ENCODE data around the gene DOK5.

Gene DOK5

DNA sequence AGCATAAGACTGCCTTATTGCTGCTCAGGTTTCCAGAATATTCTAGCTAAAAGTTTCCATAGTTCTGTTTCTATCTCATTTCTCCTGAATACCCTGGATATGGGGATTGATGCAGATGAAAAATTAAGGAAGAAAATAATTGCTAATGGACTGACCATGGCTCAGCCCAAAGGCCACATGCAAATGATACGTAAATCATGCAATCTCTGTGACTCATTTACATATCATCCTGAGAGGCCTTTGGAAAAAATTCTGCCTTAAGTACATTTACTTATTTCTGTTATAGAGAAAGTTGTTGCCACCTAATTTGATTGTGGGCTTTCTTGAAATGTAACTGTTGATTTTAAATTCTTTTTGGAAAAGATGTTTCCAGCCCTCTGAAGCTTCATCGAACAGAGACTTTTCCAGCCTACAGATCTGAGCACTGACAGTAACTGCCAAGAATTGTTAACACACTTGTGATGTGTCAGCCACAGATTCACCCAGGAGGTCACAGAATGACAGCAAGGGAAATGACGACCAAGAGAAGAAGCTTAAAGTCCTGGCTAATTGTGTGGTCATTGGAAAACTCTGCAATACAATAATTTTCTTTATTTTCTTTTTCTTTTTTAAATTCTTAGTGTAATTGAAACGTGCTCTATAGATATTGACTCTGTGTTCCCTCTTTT lies 174.8 kb downstream of the DOK5 start:
- DNase-seq = no peak

GRCh38 chr20:54651252-54651651 lies 175.9 kb downstream of the DOK5 start:
- no peak for DNase-seq

DNA sequence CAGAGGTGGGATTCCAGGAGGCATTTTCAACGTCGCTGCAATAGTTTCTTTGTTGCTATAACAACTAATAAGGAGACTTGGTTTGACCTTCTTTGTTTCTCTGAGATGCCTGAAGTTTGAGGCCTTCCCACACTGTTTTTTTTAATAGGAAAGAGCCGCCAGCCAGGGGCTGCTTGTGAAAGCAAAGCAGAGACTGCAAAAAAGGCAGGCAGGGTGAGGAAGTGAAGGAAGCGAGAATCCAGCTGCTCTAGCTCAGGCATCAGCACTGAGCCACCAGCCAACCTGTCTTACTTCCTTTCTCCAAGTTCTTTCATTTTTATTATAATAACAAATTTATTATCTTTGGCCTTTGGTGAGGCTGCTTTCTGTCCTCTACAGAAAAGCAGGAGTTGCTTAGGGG lies 179.1 kb downstream of the DOK5 start:
- DNase-seq = no peak

- DNase-seq = no peak
Measured at GRCh38 chr20:54657268-54657826, 182.0 kb downstream of the DOK5 start.

DNA sequence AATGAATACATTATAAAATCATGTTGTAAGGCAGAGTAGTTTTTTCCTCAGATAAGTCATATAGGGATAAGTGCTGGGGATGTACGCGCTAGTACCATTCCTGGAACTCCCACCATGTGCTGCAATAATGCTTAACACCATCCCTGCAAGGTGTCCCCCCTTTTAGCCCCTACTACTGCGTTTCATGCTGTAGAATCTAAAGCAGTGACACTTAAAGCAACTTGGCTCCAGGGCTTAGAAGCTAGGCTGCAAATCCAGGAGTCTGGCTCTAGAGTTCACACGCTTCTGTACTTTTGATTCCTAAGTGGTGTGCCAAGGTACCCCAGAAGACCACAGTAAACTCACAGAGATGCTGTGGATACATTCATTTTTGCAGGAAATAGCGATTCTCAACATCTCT lies 183.1 kb downstream of the DOK5 start:
- no peak for DNase-seq

DNA sequence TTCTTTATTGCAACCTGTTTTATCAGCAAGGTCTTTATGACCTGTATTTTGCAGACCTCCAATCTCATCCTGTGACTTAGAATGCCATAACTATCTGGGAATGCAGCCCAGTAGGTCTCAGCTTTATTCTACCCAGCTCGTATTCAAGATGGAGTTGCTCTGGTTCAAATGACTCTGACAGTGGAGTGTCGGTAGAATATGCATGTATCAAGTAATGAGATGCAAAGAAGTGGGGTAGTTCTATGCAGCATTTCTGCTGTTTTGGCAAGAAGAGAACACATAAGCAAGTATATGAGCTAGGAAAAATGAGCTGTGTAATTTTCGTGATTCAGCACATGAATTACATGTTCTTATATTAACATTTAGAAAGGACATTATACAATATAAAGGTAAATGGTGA lies 185.9 kb downstream of the DOK5 start:
- no peak for DNase-seq

GRCh38 chr20:54661880-54662465 lies 186.6 kb downstream of the DOK5 start:
- no peak for DNase-seq

DNA sequence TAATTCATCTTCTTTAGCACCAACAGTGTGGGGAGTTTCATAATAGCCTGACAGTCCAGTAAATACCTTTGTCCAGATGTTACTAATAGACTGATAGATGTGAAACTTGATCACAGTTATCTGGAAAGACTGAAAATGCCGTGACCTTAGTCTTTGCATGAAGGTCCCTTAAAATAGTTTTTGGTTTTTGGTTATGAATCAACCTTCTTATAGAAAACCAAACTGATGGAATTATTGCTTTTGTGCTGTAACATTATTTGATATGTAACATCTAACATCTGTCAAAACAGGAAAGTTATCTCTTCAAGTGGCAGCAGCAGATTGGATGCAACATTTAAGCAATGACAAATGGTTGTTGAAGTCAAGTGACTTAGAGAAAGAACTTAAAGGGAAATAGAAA lies 190.4 kb downstream of the DOK5 start:
- DNase-seq = no peak

DNA sequence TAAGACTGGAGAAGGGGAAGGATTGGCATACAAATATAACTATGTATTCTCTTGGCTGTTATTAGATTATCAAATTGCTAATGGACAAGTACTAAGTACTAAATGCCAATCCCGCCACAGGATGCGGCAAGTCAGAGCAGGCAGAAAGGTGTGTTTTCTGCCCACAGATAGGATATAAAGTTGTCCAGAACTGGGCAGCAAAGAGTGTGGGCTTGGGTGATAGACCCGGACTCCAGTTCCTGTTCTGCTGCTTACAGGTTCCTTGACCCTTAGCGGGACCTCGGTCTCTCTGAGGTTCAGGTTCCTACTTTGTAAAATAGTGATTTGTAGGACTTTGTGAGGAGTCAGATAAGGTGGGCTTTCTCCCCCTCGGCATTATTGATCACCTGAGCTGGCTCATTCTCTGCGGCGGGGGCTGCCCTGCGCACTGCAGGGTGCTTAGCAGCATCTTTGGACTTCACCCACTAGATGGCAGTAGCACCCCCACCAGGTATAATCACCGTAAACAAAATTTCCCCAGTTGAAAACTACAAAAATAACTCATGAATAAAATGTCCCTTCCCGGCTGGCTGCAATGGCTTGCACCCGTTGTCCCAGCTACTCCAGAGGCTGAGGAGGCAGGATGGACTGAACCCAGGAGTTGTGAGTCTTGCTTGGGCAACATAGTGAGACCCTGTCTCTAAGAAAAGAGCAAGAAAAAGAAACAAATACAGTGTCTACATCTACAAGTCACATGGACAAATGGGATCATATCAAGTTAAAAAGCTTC lies 193.1 kb downstream of the DOK5 start:
- peak in 1 of 2 experiments; percentile 9 for DNase-seq

DNA sequence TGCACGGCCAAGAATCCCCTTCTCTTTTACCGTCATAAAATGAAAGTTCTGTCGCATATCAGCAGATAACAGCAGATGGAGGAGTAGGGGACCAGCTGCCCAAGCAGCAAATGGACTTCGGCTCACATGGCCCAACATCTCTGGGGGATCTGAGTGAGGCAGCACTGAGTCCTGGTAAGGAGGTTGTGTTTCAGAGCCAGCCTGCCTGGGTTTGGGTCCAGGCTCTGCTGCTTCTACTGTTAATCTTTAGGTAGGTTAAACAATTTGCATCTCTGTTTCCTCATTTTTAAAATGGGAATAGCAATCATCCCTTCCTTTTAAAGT lies 193.6 kb downstream of the DOK5 start:
- no peak for DNase-seq

GRCh38 chr20:54678253-54678652 lies 202.9 kb downstream of the DOK5 start:
- DNase-seq = no peak

GRCh38 chr20:54680439-54680838 lies 205.0 kb downstream of the DOK5 start:
- no peak for DNase-seq

DNA sequence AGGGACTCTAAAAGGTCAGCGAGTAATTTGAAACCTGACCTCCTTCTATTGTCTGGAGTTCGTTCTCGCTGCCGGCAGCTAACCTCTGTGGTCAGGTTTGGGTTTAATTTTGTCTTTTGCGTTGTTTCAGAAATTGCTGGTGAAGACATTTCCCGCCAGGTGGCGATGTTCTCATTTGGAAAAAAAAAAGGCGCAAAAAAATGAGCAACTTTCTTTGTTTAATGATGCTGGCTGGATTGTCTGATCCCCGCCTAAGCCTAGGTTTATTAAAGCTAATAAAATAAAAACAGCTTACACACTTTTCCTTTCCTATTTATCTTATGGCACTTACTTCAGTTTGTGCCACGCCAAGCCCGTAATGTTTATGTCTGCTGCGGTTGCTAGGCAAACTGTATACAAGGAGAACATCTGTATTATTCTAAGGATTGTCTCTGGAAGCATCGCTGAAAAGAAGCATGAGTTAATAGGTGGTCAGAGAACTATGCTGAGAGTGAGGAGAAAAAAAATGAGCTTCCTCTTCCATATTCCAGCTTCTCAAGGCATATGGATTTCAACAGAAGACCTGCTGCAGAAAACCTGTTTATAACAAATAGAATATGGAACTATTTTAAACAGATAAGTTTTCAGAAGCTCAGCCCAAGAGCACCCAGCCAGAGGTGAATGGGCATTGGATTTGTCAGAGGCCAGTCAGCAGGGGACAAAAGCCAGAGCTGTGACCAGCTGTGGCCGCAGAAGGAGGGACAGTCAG lies 205.7 kb downstream of the DOK5 start:
- DNase-seq = no peak

- no peak for DNase-seq
Measured at GRCh38 chr20:54681869-54682268, 206.5 kb downstream of the DOK5 start.

- DNase-seq = no peak
Measured at GRCh38 chr20:54688476-54688875, 213.1 kb downstream of the DOK5 start.

GRCh38 chr20:54690323-54690722 lies 214.9 kb downstream of the DOK5 start:
- DNase-seq = no peak

DNA sequence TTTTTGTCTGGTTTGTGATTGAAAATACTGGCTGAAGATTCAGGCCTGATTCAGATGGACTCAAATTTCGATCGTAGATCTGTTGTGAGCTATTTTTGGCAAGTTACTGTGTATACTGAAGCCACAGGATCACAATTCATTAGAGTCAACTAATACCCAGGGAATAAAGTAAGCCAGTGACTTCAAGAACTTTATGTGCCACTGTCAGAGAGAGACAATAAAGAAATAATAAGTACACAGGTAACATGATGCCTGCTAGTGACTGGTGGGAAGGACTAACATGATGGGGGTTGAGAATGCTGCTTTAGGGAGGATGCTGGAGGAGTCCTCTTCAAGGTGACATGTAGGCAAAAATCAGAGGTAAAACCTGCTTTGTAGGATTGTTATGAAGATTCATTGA lies 215.9 kb downstream of the DOK5 start:
- DNase-seq = no peak

GRCh38 chr20:54692168-54692887 lies 216.9 kb downstream of the DOK5 start:
- DNase-seq = no peak

- DNase-seq = no peak
Measured at GRCh38 chr20:54694516-54694915, 219.1 kb downstream of the DOK5 start.

GRCh38 chr20:54698373-54698772 lies 223.0 kb downstream of the DOK5 start:
- DNase-seq = no peak

Measured in stimulated activated CD4-positive, alpha-beta T cell treated with anti-CD3 and anti-CD28 coated beads, Interleukin-4, amount 100 ng/mL, for 4 hours (primary cell).